WTC11 (cell line): ENCODE data around the gene OR5K4. TPM values are rescaled to one million over a fixed set of nuclear protein-coding genes. Genes with fewer than 3 reads are reported as not detected.

Experiments used
- ATAC-seq: fragments of 200-7000 bp; cut with Tn5 transposase; 2 replicates; pipeline ENCODE4 v1.10.0; 2021; ENCODE audit warnings: mild to moderate bottlenecking, moderate library complexity
- CTCF ChIA-PET: fragments of 300-600 bp; sonication (Branson Sonifier 250); formaldehyde crosslinking; loops from one replicate; lab custom pipeline; 2021; ENCODE audit warnings: antibody characterized with exemption; lab: Charles Lee
- POLR2A ChIA-PET: fragments of 350-600 bp; sonication (Branson Sonifier 250); formaldehyde crosslinking; loops from one replicate; lab custom pipeline; 2021; ENCODE audit warnings: antibody characterized with exemption; lab: Charles Lee
- DNase-seq: peaks from one replicate; pipeline ENCODE4 v3.0.0; 2021; ENCODE audit warnings: low spot score
- H3K27ac Mint-ChIP-seq: 2 replicates; pipeline ENCODE4 v1.8.0; 2021; ENCODE audit warnings: mixed read lengths
- H3K27me3 Mint-ChIP-seq: 2 replicates; pipeline ENCODE4 v1.8.0; 2021; ENCODE audit warnings: low read depth, mild to moderate bottlenecking, moderate library complexity, mixed read lengths
- H3K36me3 Mint-ChIP-seq: 2 replicates; pipeline ENCODE4 v1.8.0; 2021; ENCODE audit warnings: mixed read lengths
- H3K4me1 Mint-ChIP-seq: 2 replicates; pipeline ENCODE4 v1.8.0; 2022; ENCODE audit warnings: mixed read lengths
- H3K4me3 Mint-ChIP-seq: 2 replicates; pipeline ENCODE4 v1.8.0; 2021; ENCODE audit warnings: mild to moderate bottlenecking, moderate library complexity, mixed read lengths
- H3K9me3 Mint-ChIP-seq: 2 replicates; pipeline ENCODE4 v1.8.0; 2021; ENCODE audit warnings: mixed read lengths
- ESRRA ChIP-seq: sonication (generic); formaldehyde crosslinking; IDR thresholded peaks from 2 replicates; pipeline ENCODE4 v1.8.1; 2022; ENCODE audit warnings: mild to moderate bottlenecking, missing genetic modification reagents, borderline replicate concordance
- ETV6 ChIP-seq: sonication (generic); formaldehyde crosslinking; IDR thresholded peaks from 2 replicates; pipeline ENCODE4 v1.8.1; 2022; ENCODE audit warnings: mild to moderate bottlenecking, missing genetic modification reagents
- GTF2I ChIP-seq: fragments of 250-450 bp; sonication (Bioruptor Pico); conservative IDR thresholded peaks from 2 replicates; pipeline ENCODE4 v1.4.0; 2021; ENCODE audit warnings: mild to moderate bottlenecking
- JUN ChIP-seq: sonication (generic); formaldehyde crosslinking; IDR thresholded peaks from 2 replicates; pipeline ENCODE4 v1.8.0; 2023; ENCODE audit warnings: mild to moderate bottlenecking, missing genetic modification reagents
- MXD4 ChIP-seq: fragments of 250-450 bp; sonication (Bioruptor Pico); IDR thresholded peaks from 2 replicates; pipeline ENCODE4 v1.8.0; 2021; ENCODE audit warnings: mild to moderate bottlenecking, moderate library complexity, borderline replicate concordance
- NFE2L1 ChIP-seq: sonication (generic); formaldehyde crosslinking; IDR thresholded peaks from 2 replicates; pipeline ENCODE4 v1.8.1; 2023; ENCODE audit warnings: missing genetic modification reagents
- SP1 ChIP-seq: sonication (generic); formaldehyde crosslinking; conservative IDR thresholded peaks from 2 replicates; pipeline ENCODE4 v1.8.1; 2022; ENCODE audit warnings: missing genetic modification reagents
- ZNF219 ChIP-seq: sonication (generic); formaldehyde crosslinking; IDR thresholded peaks from 2 replicates; pipeline ENCODE4 v1.8.0; 2023; ENCODE audit warnings: missing genetic modification reagents, mild to moderate bottlenecking, borderline replicate concordance
- ZNF232 ChIP-seq: sonication (generic); formaldehyde crosslinking; IDR thresholded peaks from 2 replicates; pipeline ENCODE4 v1.8.0; 2022; ENCODE audit warnings: mild to moderate bottlenecking, missing genetic modification reagents
- ZNF263 ChIP-seq: sonication (generic); formaldehyde crosslinking; IDR thresholded peaks from 2 replicates; pipeline ENCODE4 v1.8.1; 2022; ENCODE audit warnings: low read depth, mild to moderate bottlenecking, moderate library complexity, missing genetic modification reagents
- ZNF317 ChIP-seq: sonication (generic); formaldehyde crosslinking; IDR thresholded peaks from 2 replicates; pipeline ENCODE4 v1.8.1; 2023; ENCODE audit warnings: low read depth, mild to moderate bottlenecking, moderate library complexity, missing genetic modification reagents, borderline replicate concordance
- total RNA-seq: library from RNA; stranded (reverse); gene quantifications from 3 replicates; pipeline ENCODE4 v1.2.3, GENCODE V29; 2021
- TF ChIP-seq, protein P1 (sequence below): fragments of 250-450 bp; sonication (Bioruptor Pico); IDR thresholded peaks from 2 replicates; pipeline ENCODE4 v1.8.0; 2021; ENCODE audit warnings: mild to moderate bottlenecking
- TF ChIP-seq, protein P2 (sequence below): sonication (generic); formaldehyde crosslinking; IDR thresholded peaks from 2 replicates; pipeline ENCODE4 v1.8.0; 2022; ENCODE audit warnings: mild to moderate bottlenecking, missing genetic modification reagents
- TF ChIP-seq, protein P3 (sequence below): sonication (generic); formaldehyde crosslinking; conservative IDR thresholded peaks from 2 replicates; pipeline ENCODE4 v1.8.1; 2022; ENCODE audit warnings: mild to moderate bottlenecking, missing genetic modification reagents
- TF ChIP-seq, protein P4 (sequence below): sonication (generic); formaldehyde crosslinking; IDR thresholded peaks from 2 replicates; pipeline ENCODE4 v1.8.0; 2022; ENCODE audit warnings: mild to moderate bottlenecking, missing genetic modification reagents
- TF ChIP-seq, protein P5 (sequence below): fragments of 200-600 bp; IDR thresholded peaks from 2 replicates; pipeline ENCODE4 v1.8.0; 2022; ENCODE audit warnings: antibody characterized with exemption
- TF ChIP-seq, protein P6 (sequence below): sonication (generic); formaldehyde crosslinking; IDR thresholded peaks from 2 replicates; pipeline ENCODE4 v1.8.0; 2022; ENCODE audit warnings: mild to moderate bottlenecking, missing genetic modification reagents
- TF ChIP-seq, protein P7 (sequence below): fragments of 250-450 bp; sonication (Bioruptor Pico); IDR thresholded peaks from 2 replicates; pipeline ENCODE4 v2.1.2; 2022; ENCODE audit warnings: mild to moderate bottlenecking, moderate library complexity
- TF ChIP-seq, protein P8 (sequence below): sonication (generic); formaldehyde crosslinking; IDR thresholded peaks from 2 replicates; pipeline ENCODE4 v1.8.1; 2023; ENCODE audit warnings: mild to moderate bottlenecking, moderate library complexity, missing genetic modification reagents

Gene OR5K4
- total RNA-seq, 1 experiment from 2014 or later: not detected

DNA sequence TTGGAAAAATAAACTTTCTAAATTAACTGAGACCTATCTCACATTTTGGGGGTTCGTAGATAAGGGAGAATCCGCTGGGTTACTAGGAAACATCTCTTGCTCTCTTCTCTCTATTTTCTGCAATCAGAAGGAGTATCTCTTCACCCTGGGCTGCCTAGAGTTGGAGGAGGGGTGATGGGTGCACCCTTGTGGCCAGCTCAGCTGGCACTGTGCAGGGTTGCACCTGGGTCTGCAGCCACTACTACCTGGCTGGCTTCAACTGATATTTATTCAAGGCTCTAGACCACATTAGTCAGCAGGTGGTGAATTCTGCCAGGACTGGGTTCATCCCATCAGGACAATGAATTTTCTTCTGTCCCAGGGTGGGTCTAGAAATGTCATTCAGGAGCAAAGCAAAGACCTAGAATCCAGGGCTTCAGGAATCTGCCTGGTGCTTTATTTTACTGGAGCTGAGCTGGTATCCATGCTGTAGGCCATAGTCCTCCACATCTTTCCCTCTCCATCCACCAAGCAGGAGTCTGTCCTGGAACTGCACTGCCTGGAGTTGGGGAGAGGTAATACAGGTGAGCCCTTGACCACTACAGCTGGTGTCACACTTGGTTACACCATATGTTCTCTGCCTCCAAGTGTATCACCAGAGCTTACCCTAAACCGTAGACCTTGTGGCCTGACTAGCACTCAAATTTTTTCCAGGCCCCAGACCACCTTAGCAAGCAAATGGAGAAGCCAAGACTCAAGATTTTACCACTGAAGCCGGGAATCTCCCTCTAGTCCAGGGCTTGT is 14.0 kb downstream of the OR5K4 start (continued):
- TF ChIP-seq JUN: no peak
- TF ChIP-seq, protein P1, sequence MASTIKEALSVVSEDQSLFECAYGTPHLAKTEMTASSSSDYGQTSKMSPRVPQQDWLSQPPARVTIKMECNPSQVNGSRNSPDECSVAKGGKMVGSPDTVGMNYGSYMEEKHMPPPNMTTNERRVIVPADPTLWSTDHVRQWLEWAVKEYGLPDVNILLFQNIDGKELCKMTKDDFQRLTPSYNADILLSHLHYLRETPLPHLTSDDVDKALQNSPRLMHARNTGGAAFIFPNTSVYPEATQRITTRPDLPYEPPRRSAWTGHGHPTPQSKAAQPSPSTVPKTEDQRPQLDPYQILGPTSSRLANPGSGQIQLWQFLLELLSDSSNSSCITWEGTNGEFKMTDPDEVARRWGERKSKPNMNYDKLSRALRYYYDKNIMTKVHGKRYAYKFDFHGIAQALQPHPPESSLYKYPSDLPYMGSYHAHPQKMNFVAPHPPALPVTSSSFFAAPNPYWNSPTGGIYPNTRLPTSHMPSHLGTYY (CRISPR knock-in tag): no peak
- TF ChIP-seq GTF2I (CRISPR knock-in tag): no peak
- TF ChIP-seq, protein P2, sequence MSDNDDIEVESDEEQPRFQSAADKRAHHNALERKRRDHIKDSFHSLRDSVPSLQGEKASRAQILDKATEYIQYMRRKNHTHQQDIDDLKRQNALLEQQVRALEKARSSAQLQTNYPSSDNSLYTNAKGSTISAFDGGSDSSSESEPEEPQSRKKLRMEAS (CRISPR knock-in tag): no peak

DNA sequence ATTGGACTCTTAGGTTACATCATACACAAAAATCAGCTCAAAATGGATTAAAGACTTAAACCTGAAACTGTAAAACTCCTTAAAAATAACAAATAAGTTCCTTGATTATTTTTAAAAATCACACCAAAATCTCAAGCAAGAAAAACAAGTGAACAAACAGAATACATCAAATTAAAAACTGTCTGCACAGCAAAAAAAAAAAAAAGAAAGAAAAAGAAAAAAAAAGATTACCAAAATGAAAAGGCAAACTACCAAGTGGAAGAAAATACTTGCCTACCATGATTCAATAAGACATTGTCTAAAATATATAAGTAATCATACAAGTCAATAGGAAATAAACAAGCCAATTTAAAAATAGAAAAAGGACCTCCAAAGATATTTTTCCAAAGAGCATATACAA is 17.5 kb downstream of the OR5K4 start:
- no peak for ATAC-seq
- Mint-ChIP-seq H3K27me3 (no peaks in the 10 kb centered on the region), H3K36me3 (no peaks in the 10 kb centered on the region), H3K9me3 (no peaks in the 10 kb centered on the region), H3K27ac (no peak overlapping the region), H3K4me3 (no peak overlapping the region), H3K4me1 (no peaks in the 10 kb centered on the region)
- no peak for TF ChIP-seq GTF2I (CRISPR knock-in tag)
- TF ChIP-seq NFE2L1 (CRISPR knock-in tag): no peak
- TF ChIP-seq, protein P3, sequence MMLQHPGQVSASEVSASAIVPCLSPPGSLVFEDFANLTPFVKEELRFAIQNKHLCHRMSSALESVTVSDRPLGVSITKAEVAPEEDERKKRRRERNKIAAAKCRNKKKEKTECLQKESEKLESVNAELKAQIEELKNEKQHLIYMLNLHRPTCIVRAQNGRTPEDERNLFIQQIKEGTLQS (CRISPR knock-in tag): no peak
- TF ChIP-seq, protein P4, sequence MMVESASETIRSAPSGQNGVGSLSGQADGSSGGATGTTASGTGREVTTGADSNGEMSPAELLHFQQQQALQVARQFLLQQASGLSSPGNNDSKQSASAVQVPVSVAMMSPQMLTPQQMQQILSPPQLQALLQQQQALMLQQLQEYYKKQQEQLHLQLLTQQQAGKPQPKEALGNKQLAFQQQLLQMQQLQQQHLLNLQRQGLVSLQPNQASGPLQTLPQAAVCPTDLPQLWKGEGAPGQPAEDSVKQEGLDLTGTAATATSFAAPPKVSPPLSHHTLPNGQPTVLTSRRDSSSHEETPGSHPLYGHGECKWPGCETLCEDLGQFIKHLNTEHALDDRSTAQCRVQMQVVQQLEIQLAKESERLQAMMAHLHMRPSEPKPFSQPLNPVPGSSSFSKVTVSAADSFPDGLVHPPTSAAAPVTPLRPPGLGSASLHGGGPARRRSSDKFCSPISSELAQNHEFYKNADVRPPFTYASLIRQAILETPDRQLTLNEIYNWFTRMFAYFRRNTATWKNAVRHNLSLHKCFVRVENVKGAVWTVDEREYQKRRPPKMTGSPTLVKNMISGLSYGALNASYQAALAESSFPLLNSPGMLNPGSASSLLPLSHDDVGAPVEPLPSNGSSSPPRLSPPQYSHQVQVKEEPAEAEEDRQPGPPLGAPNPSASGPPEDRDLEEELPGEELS (CRISPR knock-in tag): no peak
- TF ChIP-seq MXD4: no peak
- TF ChIP-seq, protein P5, sequence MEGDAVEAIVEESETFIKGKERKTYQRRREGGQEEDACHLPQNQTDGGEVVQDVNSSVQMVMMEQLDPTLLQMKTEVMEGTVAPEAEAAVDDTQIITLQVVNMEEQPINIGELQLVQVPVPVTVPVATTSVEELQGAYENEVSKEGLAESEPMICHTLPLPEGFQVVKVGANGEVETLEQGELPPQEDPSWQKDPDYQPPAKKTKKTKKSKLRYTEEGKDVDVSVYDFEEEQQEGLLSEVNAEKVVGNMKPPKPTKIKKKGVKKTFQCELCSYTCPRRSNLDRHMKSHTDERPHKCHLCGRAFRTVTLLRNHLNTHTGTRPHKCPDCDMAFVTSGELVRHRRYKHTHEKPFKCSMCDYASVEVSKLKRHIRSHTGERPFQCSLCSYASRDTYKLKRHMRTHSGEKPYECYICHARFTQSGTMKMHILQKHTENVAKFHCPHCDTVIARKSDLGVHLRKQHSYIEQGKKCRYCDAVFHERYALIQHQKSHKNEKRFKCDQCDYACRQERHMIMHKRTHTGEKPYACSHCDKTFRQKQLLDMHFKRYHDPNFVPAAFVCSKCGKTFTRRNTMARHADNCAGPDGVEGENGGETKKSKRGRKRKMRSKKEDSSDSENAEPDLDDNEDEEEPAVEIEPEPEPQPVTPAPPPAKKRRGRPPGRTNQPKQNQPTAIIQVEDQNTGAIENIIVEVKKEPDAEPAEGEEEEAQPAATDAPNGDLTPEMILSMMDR: no peak
- TF ChIP-seq, protein P6, sequence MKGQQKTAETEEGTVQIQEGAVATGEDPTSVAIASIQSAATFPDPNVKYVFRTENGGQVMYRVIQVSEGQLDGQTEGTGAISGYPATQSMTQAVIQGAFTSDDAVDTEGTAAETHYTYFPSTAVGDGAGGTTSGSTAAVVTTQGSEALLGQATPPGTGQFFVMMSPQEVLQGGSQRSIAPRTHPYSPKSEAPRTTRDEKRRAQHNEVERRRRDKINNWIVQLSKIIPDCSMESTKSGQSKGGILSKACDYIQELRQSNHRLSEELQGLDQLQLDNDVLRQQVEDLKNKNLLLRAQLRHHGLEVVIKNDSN (CRISPR knock-in tag): no peak
- no peak for TF ChIP-seq ZNF219 (CRISPR knock-in tag)
- TF ChIP-seq ZNF317: no peak
- no peak for TF ChIP-seq ETV6 (CRISPR knock-in tag)
- TF ChIP-seq, protein P7, sequence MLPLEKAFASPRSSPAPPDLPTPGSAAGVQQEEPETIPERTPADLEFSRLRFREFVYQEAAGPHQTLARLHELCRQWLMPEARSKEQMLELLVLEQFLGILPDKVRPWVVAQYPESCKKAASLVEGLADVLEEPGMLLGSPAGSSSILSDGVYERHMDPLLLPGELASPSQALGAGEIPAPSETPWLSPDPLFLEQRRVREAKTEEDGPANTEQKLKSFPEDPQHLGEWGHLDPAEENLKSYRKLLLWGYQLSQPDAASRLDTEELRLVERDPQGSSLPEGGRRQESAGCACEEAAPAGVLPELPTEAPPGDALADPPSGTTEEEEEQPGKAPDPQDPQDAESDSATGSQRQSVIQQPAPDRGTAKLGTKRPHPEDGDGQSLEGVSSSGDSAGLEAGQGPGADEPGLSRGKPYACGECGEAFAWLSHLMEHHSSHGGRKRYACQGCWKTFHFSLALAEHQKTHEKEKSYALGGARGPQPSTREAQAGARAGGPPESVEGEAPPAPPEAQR (CRISPR knock-in tag): no peak
- TF ChIP-seq ESRRA (CRISPR knock-in tag): no peak
- TF ChIP-seq SP1 (CRISPR knock-in tag): no peak
- TF ChIP-seq ZNF232: no peak
- no peak for TF ChIP-seq JUN
- TF ChIP-seq, protein P8, sequence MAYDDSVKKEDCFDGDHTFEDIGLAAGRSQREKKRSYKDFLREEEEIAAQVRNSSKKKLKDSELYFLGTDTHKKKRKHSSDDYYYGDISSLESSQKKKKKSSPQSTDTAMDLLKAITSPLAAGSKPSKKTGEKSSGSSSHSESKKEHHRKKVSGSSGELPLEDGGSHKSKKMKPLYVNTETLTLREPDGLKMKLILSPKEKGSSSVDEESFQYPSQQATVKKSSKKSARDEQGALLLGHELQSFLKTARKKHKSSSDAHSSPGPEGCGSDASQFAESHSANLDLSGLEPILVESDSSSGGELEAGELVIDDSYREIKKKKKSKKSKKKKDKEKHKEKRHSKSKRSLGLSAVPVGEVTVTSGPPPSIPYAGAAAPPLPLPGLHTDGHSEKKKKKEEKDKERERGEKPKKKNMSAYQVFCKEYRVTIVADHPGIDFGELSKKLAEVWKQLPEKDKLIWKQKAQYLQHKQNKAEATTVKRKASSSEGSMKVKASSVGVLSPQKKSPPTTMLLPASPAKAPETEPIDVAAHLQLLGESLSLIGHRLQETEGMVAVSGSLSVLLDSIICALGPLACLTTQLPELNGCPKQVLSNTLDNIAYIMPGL (CRISPR knock-in tag): no peak
- no peak for TF ChIP-seq ZNF263 (CRISPR knock-in tag)
- ChIA-PET POLR2A (no interaction called here), CTCF (no interaction called here)
- no peak for DNase-seq
